GM15510 (cell line): Measurements from ENCODE around the gene CETP.

ENCODE experiments used
- POLR2A ChIP-seq: IDR thresholded peaks from 3 replicates; pipeline ENCODE4 v1.6.1; 2011; ENCODE audit warnings: borderline replicate concordance; ENCODE audit not compliant: insufficient read length; ENCODE audit errors: extremely low read depth

The CETP gene

GRCh38 chr16:56967733-56968132 lies 6.0 kb downstream of the CETP start:
- TF ChIP-seq POLR2A, result no peak

GRCh38 chr16:56969769-56970168 lies 8.0 kb downstream of the CETP start:
- no peak for TF ChIP-seq POLR2A

- TF ChIP-seq POLR2A, result no peak
These were observed 9.4 kb downstream of the CETP start for GRCh38 chr16:56970934-56971767.

- no peak for TF ChIP-seq POLR2A
These were observed 10.0 kb downstream of the CETP start for GRCh38 chr16:56971768-56972043.

GRCh38 chr16:56972403-56973293 lies 10.9 kb downstream of the CETP start:
- no peak for TF ChIP-seq POLR2A

- TF ChIP-seq POLR2A, result no peak
These were observed 11.5 kb downstream of the CETP start for GRCh38 chr16:56973294-56973689.

GRCh38 chr16:56974549-56975300 lies 13.0 kb downstream of the CETP start:
- no peak for TF ChIP-seq POLR2A

- TF ChIP-seq POLR2A, result no peak
These were observed 14.0 kb downstream of the CETP start for GRCh38 chr16:56975714-56976113.

GRCh38 chr16:56977216-56977615 lies 15.5 kb downstream of the CETP start:
- TF ChIP-seq POLR2A, result no peak

- no peak for TF ChIP-seq POLR2A
These were observed 16.2 kb downstream of the CETP start for GRCh38 chr16:56977823-56978430.

- TF ChIP-seq POLR2A, result no peak
These were observed 18.4 kb downstream of the CETP start for GRCh38 chr16:56980201-56980535.

GRCh38 chr16:56980792-56981724 lies 19.3 kb downstream of the CETP start:
- no peak for TF ChIP-seq POLR2A

- TF ChIP-seq POLR2A, result no peak
These were observed 20.1 kb downstream of the CETP start for GRCh38 chr16:56981729-56982271.

- TF ChIP-seq POLR2A, result no peak
These were observed 20.9 kb downstream of the CETP start for GRCh38 chr16:56982695-56983094.

GRCh38 chr16:56983211-56983751 lies 21.5 kb downstream of the CETP start:
- no peak for TF ChIP-seq POLR2A
